ENCODE measurements around the gene AGK.

DNA sequence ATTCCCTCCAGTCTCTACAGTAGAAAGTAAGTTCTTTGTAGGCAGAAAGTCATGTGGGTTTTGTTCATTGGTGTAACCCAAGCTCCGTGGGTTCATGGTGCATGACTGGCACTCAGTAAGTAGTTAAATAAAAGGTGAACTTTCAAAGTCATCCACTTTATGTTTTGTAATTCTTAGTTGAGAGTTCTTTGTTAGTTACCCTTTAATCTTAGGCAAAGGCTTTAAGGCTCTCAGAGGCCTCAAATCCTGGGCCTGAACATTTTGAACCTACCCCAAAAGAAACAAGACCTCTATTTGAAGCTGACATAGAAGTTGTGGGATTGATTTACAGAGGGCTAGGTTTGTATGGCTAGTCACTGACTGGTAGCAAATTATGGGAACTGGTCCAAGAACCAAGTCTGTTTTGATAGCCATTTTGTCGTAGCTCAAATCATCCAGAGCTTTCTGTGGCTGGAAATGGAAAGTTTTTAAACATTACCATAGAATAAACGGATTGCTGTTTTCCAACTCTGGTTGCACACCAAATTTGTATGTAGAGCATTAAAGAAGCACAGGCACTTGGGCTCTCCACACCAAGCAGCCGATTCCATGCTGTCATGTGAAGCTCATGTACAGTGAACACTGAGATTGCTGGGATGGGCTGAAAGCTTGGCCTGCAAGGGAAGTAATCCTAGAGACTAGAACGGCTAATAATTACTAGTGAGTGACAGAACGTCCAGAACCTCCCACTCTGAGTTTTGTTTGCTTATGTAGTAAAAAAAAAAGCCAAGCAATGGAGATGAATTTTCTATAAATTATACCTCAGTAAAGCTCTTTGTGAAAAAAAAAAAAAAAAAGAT lies 97.3 kb downstream of the AGK start:
- TF ChIP-seq, protein P1, sequence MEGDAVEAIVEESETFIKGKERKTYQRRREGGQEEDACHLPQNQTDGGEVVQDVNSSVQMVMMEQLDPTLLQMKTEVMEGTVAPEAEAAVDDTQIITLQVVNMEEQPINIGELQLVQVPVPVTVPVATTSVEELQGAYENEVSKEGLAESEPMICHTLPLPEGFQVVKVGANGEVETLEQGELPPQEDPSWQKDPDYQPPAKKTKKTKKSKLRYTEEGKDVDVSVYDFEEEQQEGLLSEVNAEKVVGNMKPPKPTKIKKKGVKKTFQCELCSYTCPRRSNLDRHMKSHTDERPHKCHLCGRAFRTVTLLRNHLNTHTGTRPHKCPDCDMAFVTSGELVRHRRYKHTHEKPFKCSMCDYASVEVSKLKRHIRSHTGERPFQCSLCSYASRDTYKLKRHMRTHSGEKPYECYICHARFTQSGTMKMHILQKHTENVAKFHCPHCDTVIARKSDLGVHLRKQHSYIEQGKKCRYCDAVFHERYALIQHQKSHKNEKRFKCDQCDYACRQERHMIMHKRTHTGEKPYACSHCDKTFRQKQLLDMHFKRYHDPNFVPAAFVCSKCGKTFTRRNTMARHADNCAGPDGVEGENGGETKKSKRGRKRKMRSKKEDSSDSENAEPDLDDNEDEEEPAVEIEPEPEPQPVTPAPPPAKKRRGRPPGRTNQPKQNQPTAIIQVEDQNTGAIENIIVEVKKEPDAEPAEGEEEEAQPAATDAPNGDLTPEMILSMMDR (IDR thresholded peaks at IDR 0.05), result no peak
- no peak for TF ChIP-seq SIN3A (IDR thresholded peaks at IDR 0.05; ENCODE audit: borderline replicate concordance, insufficient read depth, low read depth, low read length)
- TF ChIP-seq, protein P2, sequence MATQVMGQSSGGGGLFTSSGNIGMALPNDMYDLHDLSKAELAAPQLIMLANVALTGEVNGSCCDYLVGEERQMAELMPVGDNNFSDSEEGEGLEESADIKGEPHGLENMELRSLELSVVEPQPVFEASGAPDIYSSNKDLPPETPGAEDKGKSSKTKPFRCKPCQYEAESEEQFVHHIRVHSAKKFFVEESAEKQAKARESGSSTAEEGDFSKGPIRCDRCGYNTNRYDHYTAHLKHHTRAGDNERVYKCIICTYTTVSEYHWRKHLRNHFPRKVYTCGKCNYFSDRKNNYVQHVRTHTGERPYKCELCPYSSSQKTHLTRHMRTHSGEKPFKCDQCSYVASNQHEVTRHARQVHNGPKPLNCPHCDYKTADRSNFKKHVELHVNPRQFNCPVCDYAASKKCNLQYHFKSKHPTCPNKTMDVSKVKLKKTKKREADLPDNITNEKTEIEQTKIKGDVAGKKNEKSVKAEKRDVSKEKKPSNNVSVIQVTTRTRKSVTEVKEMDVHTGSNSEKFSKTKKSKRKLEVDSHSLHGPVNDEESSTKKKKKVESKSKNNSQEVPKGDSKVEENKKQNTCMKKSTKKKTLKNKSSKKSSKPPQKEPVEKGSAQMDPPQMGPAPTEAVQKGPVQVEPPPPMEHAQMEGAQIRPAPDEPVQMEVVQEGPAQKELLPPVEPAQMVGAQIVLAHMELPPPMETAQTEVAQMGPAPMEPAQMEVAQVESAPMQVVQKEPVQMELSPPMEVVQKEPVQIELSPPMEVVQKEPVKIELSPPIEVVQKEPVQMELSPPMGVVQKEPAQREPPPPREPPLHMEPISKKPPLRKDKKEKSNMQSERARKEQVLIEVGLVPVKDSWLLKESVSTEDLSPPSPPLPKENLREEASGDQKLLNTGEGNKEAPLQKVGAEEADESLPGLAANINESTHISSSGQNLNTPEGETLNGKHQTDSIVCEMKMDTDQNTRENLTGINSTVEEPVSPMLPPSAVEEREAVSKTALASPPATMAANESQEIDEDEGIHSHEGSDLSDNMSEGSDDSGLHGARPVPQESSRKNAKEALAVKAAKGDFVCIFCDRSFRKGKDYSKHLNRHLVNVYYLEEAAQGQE (IDR thresholded peaks at IDR 0.05; ENCODE audit: insufficient read depth in 1 of 2, low read depth in 2 of 2, low read length in 1 of 2), result no peak

All from Panc1 (cell line).